NCI-H82 (cell line): ENCODE results near the gene NANS.
"Not testable (repeated sequence)": the region's sequence is repeated elsewhere in the genome, so short reads cannot be mapped to it uniquely, and the experiment has no call there.

ENCODE experiments used
- DNase-seq: peaks from one replicate; lab custom pipeline; 2025; lab: John Stamatoyannopoulos, UW

Gene NANS

GRCh38 chr9:98038958-98039357 lies 17.6 kb upstream of the NANS start:
- DNase-seq, result no peak

- DNase-seq, result no peak
Measured at GRCh38 chr9:98039607-98040017, 16.9 kb upstream of the NANS start.

GRCh38 chr9:98040212-98040611 lies 16.3 kb upstream of the NANS start:
- no peak for DNase-seq

GRCh38 chr9:98043915-98044314 lies 12.6 kb upstream of the NANS start:
- no peak for DNase-seq

- no peak for DNase-seq
Measured at GRCh38 chr9:98045234-98046179, 11.0 kb upstream of the NANS start.

DNA sequence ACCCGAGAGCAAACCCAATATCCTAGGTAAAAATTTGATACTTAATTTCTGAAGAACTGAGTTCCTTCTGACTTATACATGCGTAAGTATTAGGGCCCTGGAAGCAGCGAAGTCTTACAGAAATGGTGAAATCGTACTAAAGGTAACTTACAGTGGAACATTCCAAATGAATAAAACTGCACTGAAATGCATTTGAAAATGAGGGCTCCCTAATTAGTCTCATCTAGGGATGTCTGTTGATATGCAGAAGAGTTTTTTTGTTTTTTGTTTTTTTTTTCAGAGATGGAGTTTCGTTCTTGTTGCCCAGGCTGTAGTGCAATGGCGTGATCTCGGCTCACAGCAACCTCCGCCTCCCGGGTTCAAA lies 10.4 kb upstream of the NANS start:
- no peak for DNase-seq

DNA sequence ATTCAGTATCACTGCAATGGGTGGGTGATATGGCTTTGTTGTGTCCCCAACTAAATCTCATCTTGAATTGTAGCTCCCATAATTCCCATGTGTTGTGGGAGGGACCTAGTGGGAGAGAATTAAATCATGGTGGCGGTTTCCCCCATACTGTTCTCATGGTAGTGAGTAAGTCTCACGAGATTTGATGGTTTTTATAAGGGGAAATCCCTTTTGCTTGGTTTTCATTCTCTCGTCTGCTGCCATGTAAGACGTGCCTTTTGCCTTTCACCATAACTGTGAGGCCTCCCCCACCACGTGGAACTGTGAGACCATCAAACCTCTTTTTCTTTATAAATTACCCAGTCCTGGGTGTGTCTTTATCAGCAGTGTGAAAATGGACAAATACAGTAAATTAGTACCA lies 9.5 kb upstream of the NANS start:
- DNase-seq, result no peak

DNA sequence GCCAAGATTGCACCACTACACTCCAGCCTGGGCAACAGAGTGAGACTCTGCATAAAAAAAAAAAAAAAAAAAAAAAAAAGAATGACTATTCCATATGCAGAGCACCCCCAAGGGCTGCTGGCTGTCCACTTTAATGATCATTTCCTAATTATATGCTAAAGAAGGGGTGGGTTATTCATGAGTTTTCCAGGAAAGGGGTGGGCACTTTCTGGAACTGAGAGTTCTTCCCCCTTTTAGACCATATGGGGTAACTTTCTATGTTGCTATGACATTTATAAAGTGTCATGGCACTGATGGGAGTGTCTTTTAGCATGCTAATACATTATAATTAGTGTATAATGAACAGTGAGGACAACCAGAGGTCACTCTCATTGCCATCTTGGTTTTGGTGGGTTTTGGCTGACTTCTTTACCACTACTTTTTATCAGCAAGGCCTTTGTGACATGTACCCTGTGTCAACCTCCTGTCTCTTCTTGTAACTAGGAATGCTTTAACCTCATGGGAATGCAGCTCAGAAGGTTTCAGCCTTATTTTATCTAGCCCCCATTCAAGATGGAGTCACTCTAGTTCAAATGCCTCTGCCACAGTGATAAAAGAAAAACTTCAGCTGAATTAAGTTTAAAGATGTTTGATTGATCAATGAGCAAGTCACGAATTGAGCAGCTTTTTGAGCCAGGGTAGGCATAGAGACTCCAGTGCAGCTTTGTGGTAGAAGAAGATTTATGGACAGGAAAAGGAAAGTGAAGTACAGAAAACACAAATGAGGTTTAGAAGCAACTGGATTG lies 7.1 kb upstream of the NANS start:
- DNase-seq, result no peak

DNA sequence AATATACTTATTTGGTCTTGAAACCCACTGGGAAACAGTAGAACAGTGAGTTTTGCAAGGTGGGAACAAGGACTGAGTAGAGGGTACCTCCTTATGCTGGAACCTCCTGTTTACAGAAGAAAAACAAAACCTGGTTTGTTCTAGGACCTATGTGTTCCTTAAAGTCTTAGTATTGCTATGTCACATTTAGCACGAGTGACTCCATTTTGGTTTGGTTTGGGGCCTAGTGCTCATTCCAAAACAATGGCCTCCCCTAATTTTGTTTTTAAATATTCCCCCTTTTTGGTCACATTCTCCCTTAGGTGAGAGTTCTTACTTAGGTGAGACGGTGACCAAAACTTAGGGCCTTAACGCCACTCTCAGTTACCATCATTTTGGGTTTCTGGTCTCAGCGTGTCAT lies 6.2 kb upstream of the NANS start:
- no peak for DNase-seq

DNA sequence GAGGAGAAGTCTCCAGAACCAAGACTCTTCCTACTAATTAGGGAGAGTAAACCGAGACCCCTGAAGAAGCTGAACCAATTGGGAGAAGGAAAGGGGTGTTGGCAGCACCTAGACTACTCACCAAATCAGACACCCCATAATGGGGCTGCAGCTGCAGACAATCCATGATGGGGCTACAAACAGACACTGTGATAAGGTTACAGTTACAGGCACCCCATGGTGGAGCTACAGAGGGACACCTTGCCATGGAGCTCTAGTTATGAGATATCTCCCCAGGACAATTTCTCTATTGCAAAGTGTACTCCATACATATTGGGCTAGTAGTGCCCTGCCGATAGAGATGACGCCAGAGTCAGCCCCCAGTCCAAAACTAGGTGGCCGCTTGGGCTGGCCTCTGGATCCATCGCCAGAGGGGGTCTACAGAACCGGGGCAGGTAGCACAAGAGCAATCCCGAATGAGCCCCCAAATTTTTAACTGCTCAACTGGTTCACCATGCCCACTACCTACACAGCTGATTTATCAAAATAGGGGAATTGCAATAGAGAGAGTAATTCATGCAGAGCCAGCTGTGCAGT lies 2.1 kb upstream of the NANS start:
- DNase-seq, result no peak

DNA sequence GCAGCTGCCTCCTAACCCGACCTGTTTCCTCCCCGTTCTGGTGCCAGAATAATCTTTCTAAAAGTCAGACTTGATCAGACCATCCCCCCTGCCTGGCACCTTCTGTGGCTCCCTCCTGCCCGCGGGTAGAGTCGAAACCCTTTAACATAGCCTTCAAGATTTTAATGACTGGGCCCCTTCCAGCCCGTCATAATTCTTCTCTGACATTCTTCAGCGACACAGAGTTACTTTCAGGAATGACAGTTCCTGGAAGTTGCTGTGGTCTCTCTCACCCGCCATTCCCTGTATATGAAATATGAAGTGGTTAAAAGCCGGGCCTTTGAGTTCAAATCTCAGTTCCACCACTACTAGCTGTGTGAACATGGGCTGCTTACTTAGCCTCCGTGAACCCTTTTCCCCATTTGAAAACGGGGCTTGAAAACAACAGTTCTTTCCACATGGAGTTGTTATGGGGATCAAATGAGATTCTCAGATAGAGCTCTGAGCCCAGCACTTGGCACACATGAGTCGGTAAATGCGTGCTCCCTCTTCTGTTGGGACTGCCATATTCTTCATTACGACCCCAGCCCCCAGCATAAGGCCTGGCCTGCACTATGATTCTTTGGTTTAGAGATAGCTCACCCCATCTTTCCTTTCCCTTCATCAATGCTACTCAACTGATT lies 737 bp downstream of the NANS start:
- DNase-seq, result peak; percentile 26

DNA sequence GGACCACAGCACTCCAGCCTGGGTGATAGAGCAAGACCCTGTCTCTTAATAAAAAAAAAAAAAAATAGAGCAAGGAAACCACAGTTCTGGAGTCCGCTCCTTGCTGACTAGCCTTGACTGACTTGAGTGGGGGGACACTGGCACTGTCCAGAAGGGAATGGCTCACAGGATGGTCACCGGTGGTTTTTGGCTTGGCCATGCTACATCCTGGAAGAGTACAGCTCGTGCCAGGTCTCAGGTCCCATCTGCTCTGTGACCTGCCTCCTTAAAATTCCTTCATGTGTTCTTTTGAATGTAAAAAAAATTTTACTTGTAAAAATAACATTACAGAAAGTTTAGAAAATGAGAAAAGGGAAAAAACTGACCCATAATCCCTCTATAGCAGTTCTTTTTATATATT lies 5.6 kb downstream of the NANS start:
- no peak for DNase-seq

DNA sequence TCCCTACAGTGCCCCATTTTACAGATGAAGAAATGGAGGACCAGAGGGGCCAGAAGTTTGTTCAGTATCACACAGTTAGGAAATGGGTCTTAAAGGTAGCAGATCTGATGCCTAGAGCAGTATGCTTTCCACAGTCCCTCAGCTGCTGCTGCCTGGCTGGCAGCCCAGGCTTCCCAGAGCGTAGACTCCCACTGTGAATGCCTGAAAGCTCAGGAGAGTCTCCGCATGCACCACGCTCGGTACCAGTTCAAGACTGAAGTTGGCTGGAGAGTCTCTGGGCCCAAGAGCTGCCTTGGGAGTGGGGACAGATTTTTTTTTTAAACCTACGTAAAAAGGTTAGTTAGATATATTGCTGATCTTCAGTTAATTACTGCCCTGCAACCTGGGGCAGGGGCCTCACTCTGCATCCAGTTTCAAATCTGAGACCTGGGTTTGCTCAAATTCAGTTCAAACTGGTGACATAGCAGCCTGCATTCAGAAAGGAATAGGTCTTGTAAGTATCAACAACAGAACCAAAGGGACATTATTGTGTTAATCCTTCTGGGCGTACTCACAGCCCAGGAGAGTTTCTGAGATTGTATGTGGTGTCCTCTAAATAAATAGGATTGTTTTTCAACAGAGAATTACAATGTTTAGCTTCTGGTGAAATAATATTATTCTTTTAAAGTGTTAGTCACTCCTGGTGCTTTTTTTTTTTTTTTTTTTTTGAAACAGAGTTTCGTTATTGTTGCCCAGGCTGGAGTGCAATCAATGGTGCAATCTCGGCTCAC lies 8.3 kb downstream of the NANS start:
- DNase-seq, result no peak

DNA sequence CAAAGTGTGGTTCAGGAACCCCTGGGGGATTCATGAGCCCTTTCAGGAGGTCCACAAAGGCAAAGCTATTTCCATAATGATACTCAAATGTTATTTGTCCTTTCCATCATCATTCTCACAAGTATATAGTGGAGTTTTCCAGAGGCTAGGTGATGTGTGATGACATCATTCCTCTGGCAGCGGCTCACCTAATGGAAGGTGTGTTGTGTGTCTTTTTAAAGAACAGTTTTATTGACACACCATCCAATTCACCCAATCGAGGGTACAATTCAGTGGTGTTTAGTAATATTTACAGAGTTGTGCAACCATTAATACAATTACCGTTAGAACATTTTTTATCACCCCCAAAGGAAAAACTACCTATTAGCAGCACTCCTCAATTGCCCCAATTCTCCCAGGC lies 9.7 kb downstream of the NANS start:
- DNase-seq, result no peak

DNA sequence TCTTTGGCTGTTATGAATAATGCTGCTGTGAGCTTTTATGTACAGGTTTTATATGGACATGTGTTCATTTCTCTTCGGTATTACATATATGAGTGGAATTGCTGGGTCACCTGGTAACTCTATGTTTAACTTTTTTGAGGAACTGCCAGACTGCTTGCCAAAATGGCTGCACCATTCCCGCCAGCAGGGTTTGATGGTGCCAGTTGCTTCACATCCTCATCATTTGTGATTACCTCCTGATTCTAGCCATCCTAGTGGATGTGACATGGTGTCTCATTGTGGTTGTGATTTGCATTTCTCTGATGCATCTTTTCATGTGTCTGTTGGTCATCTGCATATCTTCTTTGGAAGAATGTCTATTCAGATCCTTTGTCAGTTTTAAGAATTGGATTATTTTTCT lies 10.7 kb downstream of the NANS start:
- DNase-seq, result no peak

DNA sequence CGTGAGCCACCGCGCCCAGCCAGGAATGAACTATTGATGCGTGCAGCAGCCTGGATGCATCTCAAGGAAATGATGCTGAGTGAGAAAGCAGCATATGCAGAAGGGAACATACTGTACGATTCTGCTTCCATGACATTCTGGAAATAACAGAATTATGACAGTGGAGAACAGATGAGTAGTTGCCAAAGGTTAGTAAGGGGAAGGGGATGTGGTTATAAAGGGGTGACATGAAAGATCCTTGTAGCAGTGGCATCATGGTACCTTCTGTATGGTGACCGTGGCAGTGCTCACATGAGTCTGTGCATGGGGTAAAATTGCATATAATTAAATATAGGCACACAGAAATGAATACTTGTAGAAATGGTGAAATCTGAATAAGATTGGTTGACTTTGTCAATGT lies 13.0 kb downstream of the NANS start:
- DNase-seq, result no peak

GRCh38 chr9:98070704-98071103 lies 14.2 kb downstream of the NANS start:
- DNase-seq, result no peak

DNA sequence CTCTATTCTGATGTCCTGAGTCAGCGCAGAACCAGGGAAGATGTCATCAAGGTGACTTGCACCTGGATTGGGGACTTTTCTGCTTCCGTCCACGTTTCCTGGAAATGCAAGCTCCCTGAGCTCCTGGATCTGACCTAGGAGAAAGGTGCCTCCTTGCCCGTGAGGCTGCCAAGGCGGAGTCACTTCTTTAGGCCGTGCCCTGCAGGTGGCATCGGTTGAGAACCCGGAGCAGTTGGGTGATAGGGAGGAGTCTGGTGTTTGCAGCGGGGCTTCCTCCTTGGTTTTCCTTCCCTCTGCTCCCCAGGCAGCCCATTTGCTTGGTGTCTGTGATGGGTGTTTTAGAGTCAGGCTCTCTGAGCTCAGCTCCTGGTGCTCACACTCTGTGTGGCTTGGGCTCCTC lies 15.2 kb downstream of the NANS start:
- DNase-seq, result no peak

DNA sequence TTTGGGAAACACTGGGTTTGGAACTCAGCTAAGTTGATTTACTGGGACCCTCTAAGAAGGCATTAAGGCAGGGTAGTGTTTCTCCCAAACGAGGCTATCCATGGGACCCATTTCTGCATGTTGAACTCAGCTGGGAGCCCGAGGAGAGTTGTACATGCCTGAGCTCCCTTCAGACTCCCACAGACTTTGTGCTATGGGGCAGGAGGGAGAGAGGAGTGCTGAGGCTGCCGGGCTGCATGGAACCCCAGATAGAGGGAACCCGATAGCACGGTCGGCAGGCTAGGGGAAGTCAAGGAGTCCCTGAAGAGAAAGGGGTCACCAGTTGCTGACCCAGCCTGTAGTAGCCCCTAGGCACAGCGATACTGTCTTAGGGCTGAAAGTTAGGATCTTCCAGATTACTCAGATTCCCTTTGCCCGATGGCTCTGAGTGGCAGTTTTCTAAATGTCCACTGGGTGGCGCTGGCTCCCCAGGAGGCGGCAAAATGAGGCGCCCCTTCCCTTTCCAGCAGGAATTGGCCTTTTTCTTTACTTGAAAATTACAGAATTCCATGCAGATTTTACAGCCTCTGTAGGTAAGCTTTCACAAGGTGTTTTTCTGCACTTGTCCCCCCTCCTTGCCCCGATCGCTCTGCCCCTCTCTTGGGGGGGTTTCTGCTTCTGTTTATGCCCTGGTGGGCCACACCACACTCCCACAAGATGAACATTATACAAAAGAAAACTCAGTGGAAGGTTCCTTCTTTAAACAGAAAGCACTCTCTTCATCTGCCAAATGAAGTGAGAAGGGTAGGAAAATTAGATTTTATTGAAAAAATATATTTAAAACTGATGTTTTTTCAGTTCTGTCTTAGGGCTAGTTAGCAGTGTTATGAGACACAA lies 17.8 kb downstream of the NANS start:
- DNase-seq, result peak; percentile 61

GRCh38 chr9:98075332-98075805 lies 18.8 kb downstream of the NANS start:
- peak; percentile 31 for DNase-seq

DNA sequence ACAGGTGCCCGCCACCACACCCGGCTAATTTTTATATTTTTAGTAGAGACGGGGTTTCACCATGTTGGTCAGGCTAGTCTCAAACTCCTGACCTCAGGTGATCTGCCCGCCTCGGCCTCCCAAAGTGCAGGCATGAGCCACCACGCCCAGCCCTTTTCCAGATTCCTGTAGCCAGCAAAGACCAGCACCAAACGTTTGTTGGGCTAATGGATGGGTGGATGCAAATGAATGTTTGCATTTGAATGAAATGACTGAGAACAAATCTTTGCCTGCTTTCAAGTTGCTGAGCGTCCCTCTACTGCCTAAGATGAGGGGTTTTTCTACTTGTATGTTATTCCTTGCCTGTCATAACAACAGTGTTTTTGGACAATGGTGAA lies 20.0 kb downstream of the NANS start:
- DNase-seq, result not testable (repeated sequence)
